ACHN (cell line): ENCODE data around the gene SPATA4.
"Not testable (repeated sequence)": the region's sequence is repeated elsewhere in the genome, so short reads cannot be mapped to it uniquely, and the experiment has no call there.

ENCODE experiments used
- DNase-seq: peaks from one replicate; pipeline ENCODE4 v3.0.0-alpha.2; 2015
- in situ Hi-C: cut with HindIII; loops from 2 replicates; pipeline ENCODE4 v1.10.0; 2017; ENCODE audit warnings: low sequenced_read_pairs, low pct_ligation_motif_present, low pct_unique_long_range_greater_than_20kb

SPATA4 gene

DNA sequence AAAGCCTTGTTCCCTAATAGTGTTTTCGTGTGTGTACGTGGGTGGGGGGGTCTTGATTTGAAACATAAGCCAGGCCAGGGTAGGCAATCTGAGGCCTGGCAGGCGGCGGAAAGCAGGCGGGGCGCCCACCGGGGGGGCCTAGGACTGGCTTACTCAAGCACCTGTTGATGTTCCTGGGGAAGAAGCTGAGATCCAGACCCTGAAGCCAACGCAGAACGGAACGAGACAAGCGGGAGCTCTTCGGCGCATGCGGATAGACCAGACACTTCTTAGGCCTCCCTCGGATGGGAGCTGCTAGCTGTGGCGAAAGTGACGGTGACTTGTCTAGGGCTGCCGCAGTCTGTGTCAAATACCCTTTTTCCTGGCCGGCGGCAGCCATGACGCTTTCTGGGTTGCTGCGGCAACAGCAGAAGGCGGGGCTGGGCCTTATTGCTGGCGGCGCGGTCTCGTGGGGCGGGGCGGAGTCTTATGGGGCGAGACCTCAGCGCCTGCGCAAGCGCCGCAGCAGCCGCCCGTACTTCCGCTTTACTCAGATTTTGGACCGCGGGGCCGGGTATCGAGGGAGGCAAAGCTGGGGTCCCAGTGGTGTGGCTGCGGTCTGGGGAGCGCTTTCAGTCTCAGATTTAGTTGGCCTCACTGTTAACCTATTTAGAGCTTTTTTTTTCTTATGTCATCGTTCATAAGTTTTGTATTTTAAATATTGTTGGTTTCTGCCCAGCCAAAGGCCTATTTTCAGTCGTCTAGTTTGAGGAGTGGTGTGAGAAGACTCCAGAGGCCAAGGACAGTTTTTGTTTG is at the start of gene SPATA4:
SPATA4 (minus strand) TSS at position 402 of the 795 bp plus-strand sequence; CDS start at position 379, 23 bp downstream.
- peak; percentile 88 for DNase-seq
- in situ Hi-C loops: no loop called here

DNA sequence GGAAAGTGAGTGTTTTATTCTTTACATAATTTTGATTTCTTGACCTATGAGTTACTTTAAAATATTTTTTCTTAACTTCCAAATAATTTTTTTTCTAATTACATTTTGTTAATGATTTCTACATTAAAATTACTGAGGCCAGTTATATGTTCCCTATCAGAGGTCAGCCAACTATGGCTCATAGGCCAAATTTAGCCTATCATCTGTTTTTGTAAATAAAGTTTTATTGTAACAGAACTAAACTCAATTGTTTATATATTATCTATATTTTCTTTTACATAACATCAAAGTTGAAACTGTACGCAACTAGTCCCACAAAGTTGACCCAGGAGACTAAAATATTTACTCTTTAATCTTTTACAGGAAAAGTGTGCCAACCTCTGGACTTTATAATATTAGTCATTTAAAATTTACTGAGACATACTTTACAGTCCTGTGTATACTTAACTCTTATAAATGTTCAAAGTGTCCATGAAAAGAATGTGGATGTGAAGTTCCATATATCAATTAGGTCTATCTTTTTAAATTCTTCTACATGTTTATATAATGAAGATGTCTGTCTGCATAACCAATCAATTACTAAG is 47.5 kb upstream of the SPATA4 start:
- in situ Hi-C loops: no loop called here
- DNase-seq: no peak

DNA sequence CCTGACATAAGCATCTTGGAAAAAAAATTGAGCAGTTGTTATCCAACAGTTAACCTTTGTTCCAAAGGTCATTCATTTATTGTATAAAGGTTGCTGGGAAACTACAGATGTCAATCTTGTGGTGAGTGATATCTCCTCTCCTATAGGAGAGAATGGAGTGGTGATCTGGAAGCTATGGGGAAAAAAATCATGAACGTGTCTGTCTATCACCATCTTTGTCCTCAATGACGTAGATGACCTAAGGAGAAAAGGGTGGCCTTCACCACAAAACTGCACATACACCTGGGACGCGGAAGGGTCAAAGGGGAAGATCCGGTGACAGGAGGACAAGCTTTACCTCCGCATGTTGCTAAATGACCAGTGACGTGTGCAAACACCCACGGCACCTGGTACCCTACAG is 46.3 kb upstream of the SPATA4 start:
- no peak for DNase-seq
- in situ Hi-C loops: no loop called here

DNA sequence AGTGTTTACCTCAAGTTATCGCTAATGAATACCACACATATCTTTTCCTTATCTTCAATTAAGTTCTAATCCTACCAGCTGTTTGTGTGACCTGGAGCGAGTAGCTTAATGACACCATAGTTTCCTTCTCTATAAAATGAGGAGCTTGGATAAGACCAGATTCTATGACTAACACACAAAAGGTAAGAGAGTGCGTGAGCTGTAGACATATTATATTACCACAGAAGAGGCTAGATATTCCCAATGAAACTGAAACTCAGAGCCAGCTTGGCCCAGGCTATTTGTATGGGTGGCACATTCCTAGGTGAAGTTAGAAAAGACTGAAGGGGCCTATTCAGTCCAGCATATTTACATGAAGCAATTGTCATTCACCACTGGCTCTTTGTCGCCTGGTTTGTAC is 43.4 kb upstream of the SPATA4 start:
- DNase-seq: no peak
- in situ Hi-C loops: no loop called here

DNA sequence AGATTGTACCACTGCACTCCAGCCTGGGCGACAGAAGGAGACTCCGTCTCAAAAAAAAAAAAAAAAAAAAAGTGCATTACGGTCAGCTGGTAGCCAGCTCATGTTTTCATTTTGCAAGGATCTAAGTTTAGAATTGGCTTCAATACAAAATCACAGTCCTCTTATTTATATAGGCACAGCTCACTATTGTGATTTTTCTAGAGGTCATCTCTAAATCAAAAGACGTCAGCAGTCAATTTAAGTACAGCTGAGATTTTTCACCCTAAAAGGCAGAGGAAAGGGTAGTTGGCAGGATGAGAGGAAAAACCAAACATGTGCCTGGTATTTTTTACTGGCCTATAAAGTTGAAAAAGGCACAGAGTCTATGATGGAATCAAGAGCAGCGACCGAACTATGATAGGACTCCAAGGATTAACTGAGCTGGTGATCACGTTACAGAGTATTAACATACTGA is 42.8 kb upstream of the SPATA4 start:
- in situ Hi-C loops: no loop called here
- no peak for DNase-seq

DNA sequence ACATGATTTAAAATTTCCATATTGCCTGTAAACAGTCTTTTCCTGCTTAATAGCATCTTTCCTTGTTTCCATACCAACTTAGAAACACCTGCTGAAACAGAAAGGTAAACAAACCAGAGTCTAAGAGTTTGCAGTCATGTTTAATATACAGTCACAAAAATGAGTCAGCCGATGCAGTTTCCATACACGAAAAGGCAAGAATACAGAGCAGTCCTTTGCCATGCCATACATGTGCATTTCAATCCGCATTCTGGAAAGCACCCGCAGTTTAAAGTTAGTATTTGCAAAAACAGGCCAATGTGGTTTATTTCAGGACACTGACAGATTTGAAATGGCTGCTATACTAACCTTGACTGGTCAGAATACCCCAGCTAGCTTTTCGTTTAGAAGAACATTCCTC is 41.6 kb upstream of the SPATA4 start:
- in situ Hi-C loops: no loop called here
- no peak for DNase-seq

DNA sequence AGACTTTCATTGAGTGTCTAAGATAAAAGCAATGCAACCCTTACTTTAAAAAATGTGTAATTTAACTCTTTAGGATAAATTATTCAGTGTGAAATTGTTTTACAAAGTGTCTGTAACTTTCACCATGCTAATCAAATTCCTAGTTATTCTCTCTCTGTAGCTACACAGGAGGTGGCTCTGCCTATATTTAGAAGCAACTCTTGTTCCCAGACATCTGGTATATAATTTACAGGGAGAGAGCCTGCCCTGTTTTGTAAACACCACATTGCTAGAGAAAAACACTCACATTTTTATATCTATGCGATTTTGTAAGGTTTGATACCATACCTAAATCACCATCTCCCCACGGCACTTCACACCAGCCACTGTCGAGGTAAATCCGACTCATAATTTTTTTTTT is 35.5 kb upstream of the SPATA4 start:
- in situ Hi-C loops: no loop called here
- no peak for DNase-seq

DNA sequence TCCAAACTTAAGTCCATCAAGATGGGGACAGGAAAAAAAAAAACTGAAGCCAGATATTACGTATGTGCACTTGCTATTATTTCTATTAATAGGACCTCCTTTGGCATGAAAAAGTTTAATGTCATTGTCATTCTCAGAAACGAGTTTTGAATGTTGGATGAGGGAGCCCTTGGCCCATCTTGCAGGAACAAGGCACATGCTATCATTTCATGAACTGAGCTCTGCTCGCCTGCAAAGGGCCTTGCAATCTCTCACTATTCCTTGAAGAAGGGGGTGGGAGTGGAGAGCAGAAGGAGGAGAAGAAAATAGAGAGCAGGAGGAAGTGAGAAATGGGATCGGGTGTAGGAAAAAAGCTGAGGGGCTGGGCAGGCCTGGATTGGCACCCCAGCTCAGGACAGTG is 34.3 kb upstream of the SPATA4 start:
- DNase-seq: no peak
- in situ Hi-C loops: no loop called here

DNA sequence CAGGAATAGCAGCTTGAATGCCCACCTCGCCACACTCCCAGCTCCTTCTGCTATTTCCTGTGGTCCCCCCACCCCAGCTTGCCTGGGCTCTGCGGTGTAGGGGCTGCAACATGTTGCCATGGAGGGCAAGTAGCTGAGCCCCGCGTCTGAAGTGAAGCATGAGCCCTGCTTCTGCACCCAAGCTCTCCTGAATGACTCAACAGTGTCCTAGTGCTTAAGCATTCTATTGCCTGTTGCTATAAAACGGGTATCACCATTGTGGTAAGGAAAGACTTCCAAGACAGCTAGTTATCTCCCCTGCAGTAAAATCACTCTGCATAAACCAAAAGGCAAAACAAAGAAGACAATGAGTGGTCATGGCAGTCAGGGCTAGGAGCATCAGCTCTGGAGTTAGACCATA is 31.4 kb upstream of the SPATA4 start:
- no peak for DNase-seq
- in situ Hi-C loops: no loop called here

DNA sequence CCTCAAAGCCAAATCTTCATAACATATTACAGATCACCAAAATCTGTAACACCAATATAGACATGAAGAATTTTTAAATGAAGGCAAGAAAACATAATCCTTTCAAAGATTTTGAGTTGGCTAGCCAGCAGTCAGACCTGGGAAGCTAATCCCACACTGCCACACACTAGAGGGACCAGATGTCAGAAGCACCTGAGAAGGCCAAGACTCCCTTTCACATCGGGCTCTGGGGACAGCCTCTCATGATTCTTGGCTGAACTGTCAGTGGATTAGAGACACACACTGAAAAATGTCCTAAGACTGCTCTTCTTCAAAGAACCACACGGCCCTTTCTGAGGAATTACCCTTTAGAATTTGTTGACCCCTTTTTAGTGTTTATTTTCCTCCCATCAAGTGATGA is 28.2 kb upstream of the SPATA4 start:
- no peak for DNase-seq
- in situ Hi-C loops: no loop called here

DNA sequence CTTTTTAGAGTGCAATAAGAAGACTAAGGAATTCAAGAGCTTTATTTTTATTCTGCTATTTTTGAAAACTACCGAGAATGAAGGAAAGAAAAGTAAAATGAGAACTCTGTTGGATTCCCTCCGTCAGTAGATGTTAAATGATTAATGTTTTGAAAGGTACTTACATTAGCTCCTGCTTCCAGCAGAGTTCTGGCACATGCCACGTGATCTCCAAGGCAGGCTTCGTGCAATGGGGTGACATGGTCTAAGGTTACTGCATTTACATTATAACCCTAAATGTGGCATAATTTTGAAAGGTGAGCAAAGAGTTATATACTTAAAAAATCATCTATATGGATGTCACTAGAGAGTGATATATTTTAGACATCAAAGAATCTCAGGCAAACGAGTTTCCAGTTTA is 26.8 kb upstream of the SPATA4 start:
- DNase-seq: no peak
- in situ Hi-C loops: no loop called here

DNA sequence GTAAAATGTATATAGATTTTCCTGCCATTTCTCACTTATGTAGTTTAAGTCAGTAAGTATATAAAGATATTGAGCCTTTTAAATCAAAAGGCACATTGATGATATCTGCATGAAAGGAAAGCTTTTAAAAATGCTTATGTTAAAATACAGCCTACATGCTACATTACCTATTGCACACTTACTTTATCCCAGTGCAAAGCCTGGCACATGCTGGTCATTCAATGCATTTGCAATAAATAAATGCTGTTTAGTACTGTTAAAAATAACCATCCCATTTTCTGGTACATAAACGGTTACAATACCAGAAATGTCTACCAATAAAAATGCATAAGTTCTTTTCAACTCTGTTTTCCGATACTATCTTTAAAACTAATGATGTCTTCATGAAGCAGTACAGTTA is 22.1 kb upstream of the SPATA4 start:
- DNase-seq: no peak
- in situ Hi-C loops: no loop called here

DNA sequence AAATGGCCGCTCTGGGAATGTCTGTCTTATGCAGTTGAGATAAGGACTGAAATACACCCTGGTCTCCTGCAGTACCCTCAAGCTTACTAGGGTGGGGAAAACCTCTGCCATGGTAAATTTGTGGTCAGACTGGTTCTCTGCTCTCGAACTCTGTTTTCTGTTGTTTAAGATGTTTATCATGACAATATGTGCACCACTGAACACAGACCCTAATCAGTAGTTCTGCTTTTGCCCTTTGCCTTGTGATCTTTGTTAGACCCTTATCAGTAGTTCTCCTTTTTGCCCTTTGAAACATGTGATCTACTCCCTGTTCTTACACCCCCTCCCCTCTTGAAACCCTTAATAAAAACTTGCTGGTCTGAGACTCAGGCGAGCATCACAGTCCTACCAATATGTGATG is 17.0 kb upstream of the SPATA4 start:
- in situ Hi-C loops, DNase-seq: not testable (repeated sequence)

DNA sequence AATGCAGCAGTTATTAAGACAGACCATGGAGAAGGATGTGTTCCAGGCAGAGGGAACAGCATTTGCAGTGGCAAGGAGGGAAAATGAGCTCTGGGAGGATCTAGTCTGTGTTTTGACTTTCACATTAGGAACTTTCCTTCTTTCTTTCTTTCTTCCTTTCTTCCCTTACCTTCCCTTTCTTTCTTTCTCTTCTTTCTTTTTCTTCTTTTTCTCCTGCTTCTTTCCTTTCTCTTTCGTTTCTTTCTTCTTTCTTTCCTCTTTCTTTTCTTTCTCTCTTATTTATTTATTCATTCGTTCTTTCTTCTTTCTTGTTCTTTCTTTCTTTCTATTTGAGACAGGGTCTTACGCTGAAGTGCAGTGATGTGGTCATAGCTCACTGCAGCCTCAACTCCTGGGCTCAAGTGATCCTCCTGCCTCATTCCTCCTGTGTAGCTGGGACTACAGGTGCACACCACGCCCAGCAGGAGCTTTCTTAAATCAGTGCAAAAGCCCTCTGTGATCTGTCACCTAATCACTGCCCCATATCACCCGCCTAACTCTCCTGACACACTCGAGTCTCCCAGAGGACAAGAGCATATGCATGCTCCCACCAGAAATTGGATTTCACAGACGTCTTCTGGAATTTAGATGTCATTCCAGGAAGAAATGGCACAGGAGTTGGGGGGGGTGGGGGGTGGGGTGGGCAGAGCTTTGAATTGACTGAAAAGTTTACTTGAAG is 15.4 kb upstream of the SPATA4 start:
- in situ Hi-C loops: no loop called here
- DNase-seq: no peak

DNA sequence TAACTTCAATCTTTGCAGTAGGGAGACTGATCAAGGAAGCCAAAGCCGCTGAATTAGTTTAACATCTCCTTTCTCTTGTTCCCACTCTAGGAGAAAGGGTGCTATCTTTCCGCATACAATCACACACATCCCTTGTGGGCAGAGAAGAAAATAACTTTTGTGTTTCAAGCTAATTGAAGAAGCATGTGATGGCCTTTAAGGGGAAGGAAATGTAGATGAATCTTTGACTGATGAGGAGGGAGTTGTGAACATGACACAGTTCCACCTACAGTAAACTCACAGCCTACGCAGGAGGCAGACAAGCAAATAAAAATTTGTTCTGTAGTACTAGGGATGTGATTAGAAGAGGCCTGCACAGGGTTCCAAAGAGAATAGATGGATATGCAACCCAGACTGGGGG is 14.7 kb upstream of the SPATA4 start:
- in situ Hi-C loops: no loop called here
- DNase-seq: no peak

DNA sequence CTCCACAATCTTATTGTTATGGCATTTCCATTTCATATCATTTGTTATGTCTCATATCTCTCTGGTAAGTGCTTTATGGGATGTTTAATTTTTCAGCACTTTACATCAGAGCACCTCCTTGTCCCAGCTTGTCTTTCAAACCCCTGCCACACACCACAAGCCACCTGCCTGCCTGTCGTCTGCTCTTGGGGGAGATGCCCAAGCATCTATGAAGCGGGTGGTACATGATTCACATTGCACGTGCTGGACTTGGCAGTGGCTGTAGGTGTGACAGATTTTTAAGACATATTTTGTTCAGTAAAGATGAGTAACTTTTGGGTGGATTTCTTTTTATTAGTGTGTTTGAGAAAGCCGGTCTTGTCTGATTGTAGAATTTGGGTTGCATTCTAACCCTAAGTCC is 14.2 kb upstream of the SPATA4 start:
- no peak for DNase-seq
- in situ Hi-C loops: no loop called here

DNA sequence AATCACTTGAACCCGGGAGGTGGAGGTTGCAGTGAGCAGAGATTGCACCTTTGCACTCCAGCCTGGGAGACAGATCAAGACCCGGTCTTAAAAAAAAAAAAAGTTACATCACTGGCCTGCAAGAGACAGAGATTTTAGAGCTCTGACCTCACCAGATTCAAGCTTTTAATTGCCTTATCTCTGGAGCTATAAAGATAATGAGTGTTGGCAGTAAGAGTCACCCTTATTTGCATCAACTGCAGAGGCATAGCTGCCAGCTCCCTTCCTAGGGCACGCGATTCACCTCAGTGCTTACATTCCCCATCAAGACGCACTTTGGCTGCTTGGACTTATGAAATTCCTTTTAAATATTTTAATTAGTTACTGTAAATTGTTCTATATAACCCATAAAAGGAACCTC is 12.5 kb upstream of the SPATA4 start:
- in situ Hi-C loops: no loop called here
- DNase-seq: no peak

DNA sequence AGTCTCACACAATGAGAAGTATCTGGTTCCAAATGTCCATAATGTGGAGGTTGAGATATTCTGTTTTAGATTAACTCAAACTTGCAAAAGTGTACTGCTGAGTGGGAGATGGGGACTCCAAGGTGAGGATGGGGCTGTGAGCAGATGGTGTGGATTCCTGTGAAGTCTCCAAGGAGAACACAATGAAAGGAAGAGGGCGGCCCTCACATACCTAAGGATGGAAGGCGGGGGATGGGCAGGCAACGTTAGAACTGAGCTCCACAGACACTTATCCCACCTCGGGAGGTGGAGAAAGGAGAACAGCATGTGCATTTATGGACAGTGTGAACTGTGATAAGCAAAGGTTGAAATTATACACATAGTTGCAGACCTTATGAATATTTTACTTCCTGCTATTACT is 9.9 kb upstream of the SPATA4 start:
- in situ Hi-C loops: no loop called here
- DNase-seq: no peak

DNA sequence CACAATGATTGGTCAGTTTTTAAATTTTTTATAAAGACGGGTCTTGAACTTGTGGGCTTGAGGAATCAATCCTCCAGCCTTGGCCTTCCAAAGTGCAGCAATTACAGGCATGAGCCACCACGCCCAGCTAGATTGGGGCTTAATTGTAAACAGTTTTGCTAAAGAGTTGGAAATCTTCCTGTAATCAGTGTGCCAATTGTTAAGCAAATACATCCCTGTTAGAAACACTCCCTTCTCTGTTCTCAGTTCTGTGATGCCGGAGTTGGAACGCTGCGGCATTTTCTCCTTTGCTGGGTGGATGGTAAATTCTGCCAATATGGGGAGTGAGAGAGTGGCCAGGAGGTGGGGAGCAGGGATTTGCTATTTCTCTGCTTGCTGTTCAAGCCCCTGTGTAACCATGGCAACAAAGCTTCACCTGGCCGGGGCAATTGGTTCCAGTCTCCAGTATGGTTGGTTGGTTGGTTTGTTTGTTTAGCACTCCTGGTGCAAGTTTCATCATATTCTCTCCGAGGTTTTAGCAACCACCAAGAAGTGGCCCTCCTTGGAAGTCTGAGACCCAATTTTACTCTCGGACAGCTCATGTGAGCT is 3.0 kb upstream of the SPATA4 start:
- in situ Hi-C loops: no loop called here
- no peak for DNase-seq
